ENCODE data around the gene ROGDI. TPM values are rescaled to one million over a fixed set of nuclear protein-coding genes. Genes with fewer than 3 reads are reported as not detected.
A peak's percentile ranks its signal among the peaks of the same experiment; 100 is the strongest.

ROGDI gene
- total and polyA plus RNA-seq, 2 of the 13 experiments (the other 11 are each of a cell fraction or from before 2014, with no cell fraction given): 19.2 to 42.1 TPM

DNA sequence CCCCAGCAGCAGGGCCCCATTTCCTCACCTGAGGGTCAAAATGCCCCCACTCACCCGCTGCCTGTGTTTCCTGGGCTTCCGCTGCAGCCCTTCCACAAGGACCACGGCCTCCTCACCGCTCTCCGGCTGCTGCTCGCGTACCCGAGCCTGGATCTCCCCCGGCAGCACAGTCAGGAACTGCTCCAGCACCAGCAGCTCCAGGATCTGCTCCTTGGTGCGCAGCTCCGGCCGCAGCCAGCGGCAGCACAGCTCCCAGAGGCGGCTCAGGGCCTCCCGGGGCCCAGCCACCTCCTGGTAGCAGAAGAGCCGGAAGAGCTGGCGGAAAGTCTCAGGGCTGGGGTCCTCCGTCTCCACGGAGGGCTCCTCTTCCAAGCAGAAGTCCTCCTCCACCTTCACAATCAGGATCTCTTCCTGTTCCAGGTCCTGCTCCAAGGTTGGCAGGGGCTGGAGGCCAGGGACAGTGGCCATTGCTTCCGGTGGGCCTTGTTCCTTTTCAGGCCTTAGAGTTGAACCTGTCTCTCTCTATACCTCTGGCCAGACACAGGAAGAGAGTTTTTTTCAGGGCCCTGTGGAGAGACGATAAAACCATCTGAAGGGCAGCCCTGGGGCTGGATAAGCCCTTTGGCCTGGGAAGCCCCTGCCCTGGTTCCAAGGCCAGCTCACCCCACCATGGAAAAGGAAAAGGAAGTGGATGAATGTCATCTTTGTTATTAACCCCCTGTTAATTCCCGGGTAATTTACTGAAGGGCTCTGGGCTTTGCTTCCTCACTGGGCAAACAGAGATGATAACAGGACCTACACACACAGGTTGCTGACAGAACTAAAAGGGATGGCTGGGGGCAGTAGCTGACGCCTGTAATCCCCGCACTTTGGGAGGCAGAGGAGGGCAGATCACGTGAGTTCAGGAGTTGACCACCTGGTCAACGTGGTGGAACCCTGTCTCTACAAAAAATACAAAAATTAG lies 36.6 kb downstream of the ROGDI start:
- Histone ChIP-seq H3K4me1 (ENCODE audit: insufficient read depth, low read length) (peaks cover 37% of the 10 kb centered on the region), H3K27me3 (ENCODE audit: control insufficient read depth in 1 of 2, insufficient read depth in 2 of 2, low read length in 2 of 2) (no peaks in the 10 kb centered on the region; a peak in 1 of 5 replicates), H3K4me3 (replicated peaks in 1 of 3; ENCODE audit: insufficient read depth in 1 of 3, low read depth in 2 of 3, low read length in 3 of 3) (peak overlapping the region; percentile 91 to 92 (median 91)), H3K36me3 (replicated peaks in 1 of 2; ENCODE audit: control insufficient read depth in 1 of 2, insufficient read depth in 2 of 2, low read length in 2 of 2) (peaks cover 13 to 34% of the 10 kb centered on the region in 2 experiments; a peak in 4 of 5 replicates), H3K9me3 (ENCODE audit: low read length) (no peaks in the 10 kb centered on the region), H3K4me2 (ENCODE audit: low read depth, low read length) (peak overlapping the region; percentile 99), H2AFZ (ENCODE audit: low read length) (no peak overlapping the region), H3K9ac (ENCODE audit: insufficient read depth, low read depth, low read length) (peak overlapping the region; percentile 92), H3K79me2 (ENCODE audit: insufficient read depth, low read length) (peaks cover 19% of the 10 kb centered on the region), H4K20me1 (ENCODE audit: insufficient read depth, low read length) (no peaks in the 10 kb centered on the region), H3K27ac (ENCODE audit: extremely low read length, insufficient read depth, low read length) (peak overlapping the region; percentile 78)
- ChIA-PET POLR2A (interaction anchor here (1.4 kb wide), 2 partner anchors 31 to 101 kb away, joined by 4 to 8 read pairs; partner anchors contain the start of genes ANKS3 and DNAAF8), CTCF (ENCODE audit: low intra/inter-chr PET ratio, low total read pairs) (no interaction called here)
- peak; percentile 75 for DNase-seq (ENCODE audit: low spot score)
- intact Hi-C loops (cut with micrococcal nuclease; ENCODE audit: unreplicated experiment): loop anchor here (2.0 to 5.0 kb wide), 2 partner anchors 37 to 52 kb away; partner anchors contain the start of gene ROGDI
- no TSS peak for BruUV-seq (replicated peaks)
- peak; percentile 16 for ATAC-seq
- WGBS (ENCODE audit: low lambda C conversion rate): 59% methylated on average over 15 of the region's 26 CpGs
- in situ Hi-C loops (cut with HindIII; ENCODE audit: extremely low pct_ligation_motif_present, low pct_unique_long_range_greater_than_20kb): no loop called here
- peak; percentile 48 for FAIRE-seq
- TF ChIP-seq ELF3 (CRISPR knock-in tag; IDR thresholded peaks at IDR 0.05) (peak; percentile 25; the same call in 1 of the 2 replicates), ZNF652 (CRISPR knock-in tag; IDR thresholded peaks at IDR 0.05; ENCODE audit: borderline replicate concordance, low read depth) (peak; percentile 79), SKI (IDR thresholded peaks at IDR 0.05; ENCODE audit: partially characterized antibody) (no peak), ZC3H13 (CRISPR knock-in tag; IDR thresholded peaks at IDR 0.05) (peak; percentile 66; the same call in 1 of the 2 replicates), HNRNPL (IDR thresholded peaks at IDR 0.05; ENCODE audit: low read depth, low read length) (no peak), ZNF333 (CRISPR knock-in tag; IDR thresholded peaks at IDR 0.05; ENCODE audit: borderline replicate concordance) (peak; percentile 42; the same call in 1 of the 2 replicates), ZZZ3 (CRISPR knock-in tag; IDR thresholded peaks at IDR 0.05; ENCODE audit: borderline replicate concordance) (peak; percentile 38; the same call in 1 of the 2 replicates), NRL (CRISPR knock-in tag; IDR thresholded peaks at IDR 0.05; ENCODE audit: borderline replicate concordance) (peak; percentile 43; the same call in 1 of the 2 replicates), RNF2 (conservative IDR thresholded peaks at IDR 0.05; ENCODE audit: low read depth) (no peak), ZNF879 (CRISPR knock-in tag; IDR thresholded peaks at IDR 0.05) (no peak), ZNF317 (CRISPR knock-in tag; IDR thresholded peaks at IDR 0.05) (peak; percentile 37; the same call in 1 of the 2 replicates), AGO2 (optimal IDR thresholded peaks at IDR 0.05; ENCODE audit: low read depth, low read length) (peak; percentile 57), ZMYM4 (CRISPR knock-in tag; IDR thresholded peaks at IDR 0.05) (no peak)
- TF ChIP-seq, protein P1, sequence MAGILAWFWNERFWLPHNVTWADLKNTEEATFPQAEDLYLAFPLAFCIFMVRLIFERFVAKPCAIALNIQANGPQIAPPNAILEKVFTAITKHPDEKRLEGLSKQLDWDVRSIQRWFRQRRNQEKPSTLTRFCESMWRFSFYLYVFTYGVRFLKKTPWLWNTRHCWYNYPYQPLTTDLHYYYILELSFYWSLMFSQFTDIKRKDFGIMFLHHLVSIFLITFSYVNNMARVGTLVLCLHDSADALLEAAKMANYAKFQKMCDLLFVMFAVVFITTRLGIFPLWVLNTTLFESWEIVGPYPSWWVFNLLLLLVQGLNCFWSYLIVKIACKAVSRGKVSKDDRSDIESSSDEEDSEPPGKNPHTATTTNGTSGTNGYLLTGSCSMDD (CRISPR knock-in tag; IDR thresholded peaks at IDR 0.05): no peak
- TF ChIP-seq, protein P2, sequence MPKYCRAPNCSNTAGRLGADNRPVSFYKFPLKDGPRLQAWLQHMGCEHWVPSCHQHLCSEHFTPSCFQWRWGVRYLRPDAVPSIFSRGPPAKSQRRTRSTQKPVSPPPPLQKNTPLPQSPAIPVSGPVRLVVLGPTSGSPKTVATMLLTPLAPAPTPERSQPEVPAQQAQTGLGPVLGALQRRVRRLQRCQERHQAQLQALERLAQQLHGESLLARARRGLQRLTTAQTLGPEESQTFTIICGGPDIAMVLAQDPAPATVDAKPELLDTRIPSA (CRISPR knock-in tag; IDR thresholded peaks at IDR 0.05; ENCODE audit: borderline replicate concordance): no peak
- TF ChIP-seq, protein P3, sequence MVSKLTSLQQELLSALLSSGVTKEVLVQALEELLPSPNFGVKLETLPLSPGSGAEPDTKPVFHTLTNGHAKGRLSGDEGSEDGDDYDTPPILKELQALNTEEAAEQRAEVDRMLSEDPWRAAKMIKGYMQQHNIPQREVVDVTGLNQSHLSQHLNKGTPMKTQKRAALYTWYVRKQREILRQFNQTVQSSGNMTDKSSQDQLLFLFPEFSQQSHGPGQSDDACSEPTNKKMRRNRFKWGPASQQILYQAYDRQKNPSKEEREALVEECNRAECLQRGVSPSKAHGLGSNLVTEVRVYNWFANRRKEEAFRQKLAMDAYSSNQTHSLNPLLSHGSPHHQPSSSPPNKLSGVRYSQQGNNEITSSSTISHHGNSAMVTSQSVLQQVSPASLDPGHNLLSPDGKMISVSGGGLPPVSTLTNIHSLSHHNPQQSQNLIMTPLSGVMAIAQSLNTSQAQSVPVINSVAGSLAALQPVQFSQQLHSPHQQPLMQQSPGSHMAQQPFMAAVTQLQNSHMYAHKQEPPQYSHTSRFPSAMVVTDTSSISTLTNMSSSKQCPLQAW (CRISPR knock-in tag; IDR thresholded peaks at IDR 0.05): peak; percentile 63; the same call in 1 of the 2 replicates
- TF ChIP-seq, protein P4, sequence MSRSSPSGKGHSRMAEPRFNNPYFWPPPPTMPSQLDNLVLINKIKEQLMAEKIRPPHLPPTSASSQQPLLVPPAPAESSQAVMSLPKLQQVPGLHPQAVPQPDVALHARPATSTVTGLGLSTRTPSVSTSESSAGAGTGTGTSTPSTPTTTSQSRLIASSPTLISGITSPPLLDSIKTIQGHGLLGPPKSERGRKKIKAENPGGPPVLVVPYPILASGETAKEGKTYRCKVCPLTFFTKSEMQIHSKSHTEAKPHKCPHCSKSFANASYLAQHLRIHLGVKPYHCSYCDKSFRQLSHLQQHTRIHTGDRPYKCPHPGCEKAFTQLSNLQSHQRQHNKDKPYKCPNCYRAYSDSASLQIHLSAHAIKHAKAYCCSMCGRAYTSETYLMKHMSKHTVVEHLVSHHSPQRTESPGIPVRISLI (CRISPR knock-in tag; IDR thresholded peaks at IDR 0.05; ENCODE audit: borderline replicate concordance): peak; percentile 80; the same call in 1 of the 2 replicates
- TF ChIP-seq, protein P5, sequence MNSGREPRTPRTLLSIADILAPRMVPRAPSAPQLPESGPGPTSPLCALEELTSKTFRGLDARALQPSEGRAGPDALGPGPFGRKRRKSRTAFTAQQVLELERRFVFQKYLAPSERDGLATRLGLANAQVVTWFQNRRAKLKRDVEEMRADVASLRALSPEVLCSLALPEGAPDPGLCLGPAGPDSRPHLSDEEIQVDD (CRISPR knock-in tag; IDR thresholded peaks at IDR 0.05; ENCODE audit: borderline replicate concordance): no peak
